ENCODE measurements around the gene PKNOX2.

The PKNOX2 gene

DNA sequence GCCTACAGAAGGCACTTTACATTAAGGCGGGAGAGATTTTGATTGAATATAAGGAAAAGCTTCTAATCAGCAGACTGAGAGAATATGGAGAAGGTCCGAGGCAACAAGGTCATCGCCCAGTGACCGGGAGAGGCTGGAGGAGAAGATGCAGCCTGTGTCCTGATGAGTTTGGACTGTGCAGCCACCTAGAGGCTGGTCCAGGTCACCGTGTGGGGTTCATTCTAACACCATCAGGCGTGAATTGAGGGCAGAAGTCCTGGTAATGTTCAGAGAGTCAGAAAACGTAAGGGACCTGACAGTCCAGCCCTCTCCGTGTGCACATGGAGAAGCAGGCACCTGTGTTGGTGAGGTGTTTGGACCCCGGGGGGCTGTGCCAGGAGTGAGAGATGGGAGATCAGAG, 228.8 kb downstream of the PKNOX2 start:
- Histone ChIP-seq H3K27me3 (ENCODE audit: insufficient read depth, poor library complexity, severe bottlenecking) (peaks cover 13% of the 10 kb centered on the region), H3K4me3 (replicated peaks; ENCODE audit: insufficient read depth, low read length) (no peak overlapping the region), H3K27ac (replicated peaks) (no peak overlapping the region)
- TF ChIP-seq, protein P1, sequence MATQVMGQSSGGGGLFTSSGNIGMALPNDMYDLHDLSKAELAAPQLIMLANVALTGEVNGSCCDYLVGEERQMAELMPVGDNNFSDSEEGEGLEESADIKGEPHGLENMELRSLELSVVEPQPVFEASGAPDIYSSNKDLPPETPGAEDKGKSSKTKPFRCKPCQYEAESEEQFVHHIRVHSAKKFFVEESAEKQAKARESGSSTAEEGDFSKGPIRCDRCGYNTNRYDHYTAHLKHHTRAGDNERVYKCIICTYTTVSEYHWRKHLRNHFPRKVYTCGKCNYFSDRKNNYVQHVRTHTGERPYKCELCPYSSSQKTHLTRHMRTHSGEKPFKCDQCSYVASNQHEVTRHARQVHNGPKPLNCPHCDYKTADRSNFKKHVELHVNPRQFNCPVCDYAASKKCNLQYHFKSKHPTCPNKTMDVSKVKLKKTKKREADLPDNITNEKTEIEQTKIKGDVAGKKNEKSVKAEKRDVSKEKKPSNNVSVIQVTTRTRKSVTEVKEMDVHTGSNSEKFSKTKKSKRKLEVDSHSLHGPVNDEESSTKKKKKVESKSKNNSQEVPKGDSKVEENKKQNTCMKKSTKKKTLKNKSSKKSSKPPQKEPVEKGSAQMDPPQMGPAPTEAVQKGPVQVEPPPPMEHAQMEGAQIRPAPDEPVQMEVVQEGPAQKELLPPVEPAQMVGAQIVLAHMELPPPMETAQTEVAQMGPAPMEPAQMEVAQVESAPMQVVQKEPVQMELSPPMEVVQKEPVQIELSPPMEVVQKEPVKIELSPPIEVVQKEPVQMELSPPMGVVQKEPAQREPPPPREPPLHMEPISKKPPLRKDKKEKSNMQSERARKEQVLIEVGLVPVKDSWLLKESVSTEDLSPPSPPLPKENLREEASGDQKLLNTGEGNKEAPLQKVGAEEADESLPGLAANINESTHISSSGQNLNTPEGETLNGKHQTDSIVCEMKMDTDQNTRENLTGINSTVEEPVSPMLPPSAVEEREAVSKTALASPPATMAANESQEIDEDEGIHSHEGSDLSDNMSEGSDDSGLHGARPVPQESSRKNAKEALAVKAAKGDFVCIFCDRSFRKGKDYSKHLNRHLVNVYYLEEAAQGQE (IDR thresholded peaks at IDR 0.05; ENCODE audit: insufficient replicate concordance, low read depth): no peak
- TF ChIP-seq SPI1 (IDR thresholded peaks at IDR 0.05; ENCODE audit: borderline replicate concordance, low read depth): no peak
- TF ChIP-seq GABPA (IDR thresholded peaks at IDR 0.05; ENCODE audit: low read depth): no peak
- no peak for TF ChIP-seq POLR2AphosphoS5 (IDR thresholded peaks at IDR 0.05; ENCODE audit: low read depth)
- TF ChIP-seq, protein P2, sequence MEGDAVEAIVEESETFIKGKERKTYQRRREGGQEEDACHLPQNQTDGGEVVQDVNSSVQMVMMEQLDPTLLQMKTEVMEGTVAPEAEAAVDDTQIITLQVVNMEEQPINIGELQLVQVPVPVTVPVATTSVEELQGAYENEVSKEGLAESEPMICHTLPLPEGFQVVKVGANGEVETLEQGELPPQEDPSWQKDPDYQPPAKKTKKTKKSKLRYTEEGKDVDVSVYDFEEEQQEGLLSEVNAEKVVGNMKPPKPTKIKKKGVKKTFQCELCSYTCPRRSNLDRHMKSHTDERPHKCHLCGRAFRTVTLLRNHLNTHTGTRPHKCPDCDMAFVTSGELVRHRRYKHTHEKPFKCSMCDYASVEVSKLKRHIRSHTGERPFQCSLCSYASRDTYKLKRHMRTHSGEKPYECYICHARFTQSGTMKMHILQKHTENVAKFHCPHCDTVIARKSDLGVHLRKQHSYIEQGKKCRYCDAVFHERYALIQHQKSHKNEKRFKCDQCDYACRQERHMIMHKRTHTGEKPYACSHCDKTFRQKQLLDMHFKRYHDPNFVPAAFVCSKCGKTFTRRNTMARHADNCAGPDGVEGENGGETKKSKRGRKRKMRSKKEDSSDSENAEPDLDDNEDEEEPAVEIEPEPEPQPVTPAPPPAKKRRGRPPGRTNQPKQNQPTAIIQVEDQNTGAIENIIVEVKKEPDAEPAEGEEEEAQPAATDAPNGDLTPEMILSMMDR (IDR thresholded peaks at IDR 0.05; ENCODE audit: insufficient read depth, low read length): no peak
- no peak for DNase-seq (ENCODE audit: low read depth in 1 of 2, low spot score in 1 of 2)

DNA sequence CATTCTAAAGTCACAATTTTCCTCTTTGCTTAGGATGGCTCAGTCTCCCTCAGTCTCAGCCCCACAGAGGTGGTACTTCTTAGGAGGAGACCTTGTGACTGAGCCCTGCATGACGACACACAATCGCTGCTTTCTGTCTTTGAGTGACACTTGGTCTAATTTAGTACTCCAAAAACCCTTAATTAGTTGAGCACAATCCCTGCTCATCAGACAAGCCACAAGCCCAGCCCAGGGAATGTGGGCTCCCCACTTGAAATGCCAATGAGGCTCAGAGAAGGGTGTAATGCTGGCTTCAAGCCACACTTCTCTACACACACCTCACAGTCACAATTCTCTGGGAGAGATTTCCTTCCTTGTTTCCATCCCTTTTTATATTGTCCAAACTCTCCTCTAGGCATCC, 229.7 kb downstream of the PKNOX2 start:
- H3K27me3 ChIP-seq (ENCODE audit: insufficient read depth, poor library complexity, severe bottlenecking): peaks cover 13% of the 10 kb centered on the region
- H3K4me3 ChIP-seq (replicated peaks; ENCODE audit: insufficient read depth, low read length): no peak overlapping the region
- no peak for DNase-seq (ENCODE audit: low read depth in 1 of 2, low spot score in 1 of 2)
- no peak overlapping the region for H3K27ac ChIP-seq (replicated peaks)
- TF ChIP-seq GABPA (IDR thresholded peaks at IDR 0.05; ENCODE audit: low read depth): no peak
- TF ChIP-seq, protein P2 (IDR thresholded peaks at IDR 0.05; ENCODE audit: insufficient read depth, low read length): no peak
- no peak for TF ChIP-seq SPI1 (IDR thresholded peaks at IDR 0.05; ENCODE audit: borderline replicate concordance, low read depth)
- TF ChIP-seq POLR2AphosphoS5 (IDR thresholded peaks at IDR 0.05; ENCODE audit: low read depth): no peak
- TF ChIP-seq, protein P1 (IDR thresholded peaks at IDR 0.05; ENCODE audit: insufficient replicate concordance, low read depth): no peak

DNA sequence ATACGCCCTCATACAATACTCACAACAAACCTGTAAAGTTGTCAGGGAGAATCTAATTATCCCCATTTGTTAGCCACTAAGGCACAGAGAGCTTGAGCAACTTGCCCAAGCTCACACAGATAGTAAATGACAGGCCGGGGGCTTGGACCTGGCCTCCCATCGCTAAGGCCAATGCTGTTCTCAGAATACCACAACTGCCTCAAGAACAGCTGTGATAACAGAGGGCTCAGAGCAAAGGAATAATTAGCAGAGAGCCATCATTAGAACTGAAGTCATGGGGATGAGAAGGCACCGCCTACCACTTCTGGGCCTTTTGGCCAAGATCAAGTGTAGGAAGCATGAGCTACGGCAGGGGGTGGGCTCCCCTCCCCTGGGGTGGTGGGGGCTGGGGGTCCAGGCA, 232.9 kb downstream of the PKNOX2 start:
- no peak overlapping the region for H3K4me3 ChIP-seq (replicated peaks; ENCODE audit: insufficient read depth, low read length)
- H3K27me3 ChIP-seq (ENCODE audit: insufficient read depth, poor library complexity, severe bottlenecking): peaks cover 13% of the 10 kb centered on the region
- H3K27ac ChIP-seq (replicated peaks): no peak overlapping the region
- TF ChIP-seq, protein P2 (IDR thresholded peaks at IDR 0.05; ENCODE audit: insufficient read depth, low read length): no peak
- TF ChIP-seq POLR2AphosphoS5 (IDR thresholded peaks at IDR 0.05; ENCODE audit: low read depth) (no peak), GABPA (IDR thresholded peaks at IDR 0.05; ENCODE audit: low read depth) (no peak), SPI1 (IDR thresholded peaks at IDR 0.05; ENCODE audit: borderline replicate concordance, low read depth) (no peak)
- TF ChIP-seq, protein P1 (IDR thresholded peaks at IDR 0.05; ENCODE audit: insufficient replicate concordance, low read depth): no peak
- DNase-seq (ENCODE audit: low read depth in 1 of 2, low spot score in 1 of 2): no peak
